ENCODE data around the gene SLC7A1.
A peak's percentile ranks its signal among the peaks of the same experiment; 100 is the strongest.

Gene SLC7A1

DNA sequence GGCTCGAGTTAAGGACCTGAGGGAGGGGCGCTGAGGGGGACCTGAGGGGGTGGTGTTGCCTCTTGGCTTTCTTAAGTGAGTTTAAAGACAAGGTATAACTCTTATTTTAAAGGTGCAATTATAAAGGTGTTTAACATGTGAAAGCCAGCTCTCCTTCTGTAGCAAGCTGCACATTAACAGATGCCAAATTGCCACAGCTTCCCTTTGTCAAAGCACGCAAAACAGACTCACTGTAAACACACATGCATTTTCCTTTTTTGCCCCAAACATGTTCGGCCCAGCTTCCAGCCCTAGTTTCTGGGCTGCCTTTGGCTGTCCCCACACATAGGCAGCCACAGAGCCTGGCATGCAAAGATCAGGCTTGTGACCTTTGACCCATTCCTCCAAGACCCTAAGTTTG lies 111.9 kb downstream of the SLC7A1 start:
- DNase-seq: no peak

DNA sequence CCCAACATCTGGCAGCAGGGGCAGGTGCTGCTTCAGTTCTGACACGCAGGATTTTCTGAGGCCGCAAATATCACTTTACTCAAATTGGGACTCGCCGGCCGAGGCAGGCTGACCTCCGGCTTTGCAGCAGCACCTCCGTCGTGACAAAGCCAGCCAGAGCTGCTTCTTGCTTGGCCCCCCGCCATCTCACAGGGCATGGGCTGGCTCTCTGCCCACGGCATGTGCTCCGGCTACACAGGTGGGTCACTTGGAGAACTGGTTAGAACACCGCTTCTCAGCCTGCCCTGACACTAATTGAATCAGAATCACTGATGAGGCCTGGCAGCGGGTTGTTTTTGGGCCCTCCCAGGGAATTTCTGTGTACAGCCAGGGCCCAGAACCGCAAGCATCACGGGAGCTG lies 112.3 kb downstream of the SLC7A1 start:
- no peak for DNase-seq

GRCh38 chr13:29482504-29482903 lies 113.0 kb downstream of the SLC7A1 start:
- DNase-seq: no peak

- DNase-seq: no peak
These were observed 113.9 kb downstream of the SLC7A1 start for GRCh38 chr13:29481603-29482002.

DNA sequence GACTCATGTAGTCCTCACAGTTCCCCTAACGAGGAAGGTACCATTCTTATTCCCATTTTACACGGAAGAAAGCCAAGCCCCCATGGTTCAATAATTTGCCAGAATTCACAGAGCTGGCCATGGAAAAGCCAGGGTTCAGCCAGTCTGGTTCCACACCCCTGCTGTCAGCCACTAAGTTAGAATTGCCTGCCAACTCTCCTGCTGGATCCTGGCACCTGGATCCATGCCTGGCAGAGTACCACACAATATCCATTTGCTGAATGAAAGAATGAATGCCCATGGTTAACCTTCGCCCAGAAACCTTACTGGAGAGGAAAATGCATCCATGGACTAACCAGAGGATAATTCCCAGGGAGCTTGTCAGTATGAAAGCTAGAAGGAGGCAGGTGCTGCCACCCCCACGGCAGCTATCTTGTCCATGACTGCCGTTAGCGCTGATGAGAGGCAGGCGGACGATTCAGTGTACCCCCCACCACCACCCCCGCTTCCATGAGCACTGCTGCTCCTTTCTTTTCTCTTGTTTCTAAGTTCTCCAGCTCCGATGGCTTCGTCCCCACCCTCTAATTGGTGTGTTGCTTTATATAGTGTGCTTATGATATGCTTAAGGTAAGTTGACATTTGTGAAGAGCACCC lies 114.5 kb downstream of the SLC7A1 start:
- DNase-seq: no peak

- DNase-seq: no peak
These were observed 115.6 kb downstream of the SLC7A1 start for GRCh38 chr13:29479716-29480492.

DNA sequence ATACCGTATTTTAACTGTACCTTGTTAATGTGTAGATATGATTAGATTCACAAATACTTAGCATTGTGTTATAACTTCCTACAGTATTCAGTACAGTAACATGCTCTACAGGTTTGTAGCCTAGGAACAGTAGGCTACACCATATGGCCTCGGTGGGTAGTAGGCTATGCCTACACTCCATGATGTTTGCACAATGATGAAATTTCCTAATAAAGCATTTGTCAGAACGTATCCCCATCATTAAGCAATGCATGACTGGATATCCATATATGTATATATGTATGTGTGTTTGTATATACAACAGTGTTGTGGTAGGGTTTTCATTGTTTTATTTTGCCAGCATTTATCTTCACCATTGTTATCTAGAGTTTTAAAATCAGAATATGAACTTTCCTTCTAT lies 119.4 kb downstream of the SLC7A1 start:
- DNase-seq: no peak

- DNase-seq: no peak
These were observed 120.5 kb downstream of the SLC7A1 start for GRCh38 chr13:29474991-29475390.

- DNase-seq: no peak
These were observed 122.3 kb downstream of the SLC7A1 start for GRCh38 chr13:29473166-29473565.

DNA sequence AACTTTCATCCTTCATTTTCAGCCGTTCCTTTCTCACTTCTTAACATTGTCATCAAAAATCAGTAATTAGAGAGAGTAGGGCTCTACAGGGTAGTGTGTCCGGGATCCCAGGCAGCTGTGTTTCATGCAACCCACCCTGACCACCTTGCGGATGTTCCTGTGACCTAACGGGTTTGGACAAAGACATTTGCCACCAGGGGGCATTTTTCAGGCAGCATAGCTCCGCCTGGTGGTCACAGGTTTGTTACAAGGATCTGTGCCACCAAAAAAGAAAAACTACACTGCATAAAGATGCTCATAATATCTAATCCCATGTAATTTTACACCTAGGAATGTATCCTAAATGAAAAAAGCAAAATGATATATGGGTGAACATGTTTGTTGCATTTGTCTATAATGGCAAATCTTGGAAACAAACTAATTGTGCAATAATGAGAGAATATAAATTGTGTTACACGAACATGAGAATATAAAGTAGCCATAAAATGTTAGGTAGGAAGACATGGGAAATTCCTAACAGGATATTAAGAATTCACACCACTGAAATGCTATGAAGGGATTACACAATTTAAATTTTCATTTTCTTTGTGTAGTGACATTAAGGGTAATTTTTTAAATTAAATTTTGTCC lies 123.0 kb downstream of the SLC7A1 start:
- peak; percentile 34 for DNase-seq

GRCh38 chr13:29471551-29471950 lies 123.9 kb downstream of the SLC7A1 start:
- no peak for DNase-seq

DNA sequence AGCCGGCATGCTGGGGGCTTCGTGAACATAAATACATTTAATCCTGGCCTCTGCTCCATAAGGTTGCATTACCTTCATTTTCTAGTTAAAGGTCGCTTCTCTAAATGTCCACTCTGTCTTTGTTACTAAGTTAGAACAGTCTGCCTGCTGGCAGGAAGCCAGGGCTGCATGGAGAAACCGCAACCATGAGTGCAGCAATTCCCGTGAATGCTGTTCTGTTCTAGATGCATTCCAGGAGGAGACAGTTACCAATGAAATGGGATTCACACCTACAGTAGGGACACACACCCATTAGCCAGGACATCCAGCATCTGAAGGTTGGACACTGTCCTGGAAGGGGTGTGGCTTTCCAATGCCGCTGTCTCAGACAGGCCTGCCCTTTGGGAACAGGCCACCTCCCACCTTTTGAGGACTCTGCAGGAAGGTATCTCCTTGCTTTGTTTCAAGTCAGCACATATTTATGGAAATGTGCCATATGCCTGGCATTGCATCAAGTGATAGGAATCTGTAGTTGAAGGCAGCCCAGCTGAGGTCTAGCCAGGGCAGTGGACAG lies 129.7 kb downstream of the SLC7A1 start:
- no peak for DNase-seq

DNA sequence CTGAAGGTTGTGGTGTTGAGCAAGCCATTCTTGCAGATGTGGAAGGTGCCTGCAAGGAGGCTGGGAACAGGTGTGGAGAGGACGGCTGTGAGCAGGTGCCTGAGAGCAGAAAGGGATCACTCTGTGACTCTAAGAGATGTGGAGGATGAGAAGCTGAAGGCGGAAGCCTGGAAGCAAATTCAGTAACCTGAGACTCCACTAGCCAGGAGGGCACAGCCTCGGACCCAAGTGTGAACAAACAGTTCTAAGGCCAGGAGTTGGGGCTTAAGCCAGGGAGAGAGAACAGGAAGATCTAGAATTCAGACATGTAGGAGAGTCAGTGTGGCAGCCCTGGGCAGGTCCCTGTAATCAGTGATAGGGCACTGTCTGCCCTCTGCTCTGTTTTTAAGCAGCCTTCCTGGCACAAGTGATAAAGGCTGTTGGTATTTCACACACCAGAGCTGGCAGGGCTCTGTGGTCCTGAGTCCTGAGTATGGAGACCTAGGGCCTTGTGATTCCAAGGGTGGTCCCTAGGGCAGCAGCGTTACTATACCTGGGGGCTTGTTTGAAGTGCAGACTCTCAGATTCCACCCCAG lies 131.3 kb downstream of the SLC7A1 start:
- no peak for DNase-seq

- DNase-seq: no peak
These were observed 135.6 kb downstream of the SLC7A1 start for GRCh38 chr13:29459813-29460355.
